D721Med (cell line): ENCODE measurements around the gene TMEM165.
"Not testable (repeated sequence)": the region's sequence is repeated elsewhere in the genome, so short reads cannot be mapped to it uniquely, and the experiment has no call there.

ENCODE experiments used
- DNase-seq: peaks from one replicate; pipeline ENCODE4 v3.0.0; 2011; ENCODE audit warnings: low spot score; ENCODE audit not compliant: insufficient read length
- FAIRE-seq: peaks from 2 replicates; lab custom pipeline; 2011; peaks lifted over from hg19 to GRCh38; lab: Jason Lieb, UNC
- TF ChIP-seq, protein P1 (sequence below): IDR thresholded peaks from 2 replicates; pipeline ENCODE4 v1.5.1; 2012; ENCODE audit warnings: mild to moderate bottlenecking, control low read depth; ENCODE audit not compliant: insufficient read depth; ENCODE audit errors: missing control alignments

TMEM165 gene

DNA sequence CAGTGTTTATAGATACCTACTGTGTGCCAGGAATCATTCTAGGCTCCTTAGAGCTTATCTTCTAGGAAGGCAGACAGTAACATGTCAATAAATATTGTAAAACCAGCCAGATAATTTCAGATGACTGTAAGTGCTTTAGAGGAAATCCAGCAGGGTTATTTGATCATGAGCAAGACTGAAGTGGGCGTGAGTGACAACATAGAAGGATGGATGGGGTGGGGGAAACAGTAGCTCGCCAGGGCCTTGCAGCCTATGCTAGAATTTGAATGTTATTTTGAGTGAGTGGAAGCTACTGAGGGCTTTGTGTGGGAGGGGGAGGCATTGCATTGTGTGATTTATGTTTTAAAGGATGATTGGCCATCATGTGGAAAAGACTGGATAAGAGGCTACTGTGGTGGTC lies 43.0 kb upstream of the TMEM165 start:
- FAIRE-seq = no peak
- TF ChIP-seq, protein P1, sequence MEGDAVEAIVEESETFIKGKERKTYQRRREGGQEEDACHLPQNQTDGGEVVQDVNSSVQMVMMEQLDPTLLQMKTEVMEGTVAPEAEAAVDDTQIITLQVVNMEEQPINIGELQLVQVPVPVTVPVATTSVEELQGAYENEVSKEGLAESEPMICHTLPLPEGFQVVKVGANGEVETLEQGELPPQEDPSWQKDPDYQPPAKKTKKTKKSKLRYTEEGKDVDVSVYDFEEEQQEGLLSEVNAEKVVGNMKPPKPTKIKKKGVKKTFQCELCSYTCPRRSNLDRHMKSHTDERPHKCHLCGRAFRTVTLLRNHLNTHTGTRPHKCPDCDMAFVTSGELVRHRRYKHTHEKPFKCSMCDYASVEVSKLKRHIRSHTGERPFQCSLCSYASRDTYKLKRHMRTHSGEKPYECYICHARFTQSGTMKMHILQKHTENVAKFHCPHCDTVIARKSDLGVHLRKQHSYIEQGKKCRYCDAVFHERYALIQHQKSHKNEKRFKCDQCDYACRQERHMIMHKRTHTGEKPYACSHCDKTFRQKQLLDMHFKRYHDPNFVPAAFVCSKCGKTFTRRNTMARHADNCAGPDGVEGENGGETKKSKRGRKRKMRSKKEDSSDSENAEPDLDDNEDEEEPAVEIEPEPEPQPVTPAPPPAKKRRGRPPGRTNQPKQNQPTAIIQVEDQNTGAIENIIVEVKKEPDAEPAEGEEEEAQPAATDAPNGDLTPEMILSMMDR = no peak
- DNase-seq = no peak

DNA sequence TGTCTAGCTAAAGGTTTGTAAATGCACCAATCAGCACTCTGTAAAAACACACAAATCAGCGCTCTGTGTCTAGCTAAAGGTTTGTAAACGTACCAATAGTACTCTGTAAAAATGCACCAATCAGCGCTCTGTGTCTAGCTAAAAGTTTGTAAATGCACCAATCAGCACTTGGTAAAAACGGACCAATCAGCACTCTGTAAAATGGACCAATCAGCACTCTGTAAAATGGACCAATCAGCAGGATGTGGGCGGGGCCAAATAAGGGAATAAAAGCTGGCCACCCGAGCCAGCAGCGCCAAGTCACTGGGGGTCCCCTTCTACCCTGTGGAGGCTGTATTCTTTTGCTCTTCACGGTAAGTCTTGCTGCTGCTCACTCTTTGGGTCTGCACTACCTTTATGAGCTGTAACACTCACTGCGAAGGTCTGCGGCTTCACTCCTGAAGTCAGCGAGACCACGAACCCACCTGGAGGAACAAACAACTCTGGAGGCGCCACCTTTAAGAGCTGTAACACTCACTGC lies 42.5 kb upstream of the TMEM165 start:
- not testable (repeated sequence) for FAIRE-seq, DNase-seq

DNA sequence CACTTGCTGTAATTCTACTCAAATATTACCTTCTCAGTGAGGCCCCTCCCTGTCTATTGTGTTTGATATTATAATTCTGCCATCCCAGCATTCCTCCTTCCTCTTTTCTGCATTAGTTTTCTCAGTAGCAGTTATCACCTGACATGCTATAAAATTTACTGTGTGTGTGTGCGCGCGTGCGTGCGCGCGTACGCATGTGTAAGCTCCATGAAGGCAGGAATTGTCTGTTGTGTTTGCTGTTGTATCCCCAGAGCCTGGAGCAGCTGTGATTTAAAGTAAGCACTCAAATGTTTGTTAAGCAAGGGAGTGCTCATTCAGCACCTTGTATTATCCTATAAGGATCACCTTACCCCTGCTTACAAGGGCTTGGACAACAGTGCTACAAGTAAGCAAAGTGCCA lies 41.1 kb upstream of the TMEM165 start:
- TF ChIP-seq, protein P1 = no peak
- FAIRE-seq (no peak), DNase-seq (no peak)

DNA sequence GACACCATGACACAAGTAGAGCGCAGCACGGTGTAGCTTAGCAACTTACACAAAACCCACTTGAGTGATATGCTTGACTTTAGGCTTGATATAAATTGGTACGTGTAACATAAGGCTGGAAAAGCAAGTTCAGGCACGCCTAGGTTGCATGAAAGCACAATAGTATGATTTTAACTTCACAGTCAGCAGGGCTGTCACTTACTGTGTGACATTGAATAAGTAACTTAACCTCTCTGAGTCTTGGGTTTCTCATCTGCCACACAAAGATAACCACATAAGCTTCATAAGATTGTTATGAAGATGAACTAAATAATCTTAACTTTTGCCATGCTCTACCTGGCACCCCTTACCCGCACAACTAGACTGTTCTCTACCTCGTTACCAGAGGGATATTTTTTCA lies 40.2 kb upstream of the TMEM165 start:
- TF ChIP-seq, protein P1 = no peak
- no peak for DNase-seq
- FAIRE-seq = no peak

DNA sequence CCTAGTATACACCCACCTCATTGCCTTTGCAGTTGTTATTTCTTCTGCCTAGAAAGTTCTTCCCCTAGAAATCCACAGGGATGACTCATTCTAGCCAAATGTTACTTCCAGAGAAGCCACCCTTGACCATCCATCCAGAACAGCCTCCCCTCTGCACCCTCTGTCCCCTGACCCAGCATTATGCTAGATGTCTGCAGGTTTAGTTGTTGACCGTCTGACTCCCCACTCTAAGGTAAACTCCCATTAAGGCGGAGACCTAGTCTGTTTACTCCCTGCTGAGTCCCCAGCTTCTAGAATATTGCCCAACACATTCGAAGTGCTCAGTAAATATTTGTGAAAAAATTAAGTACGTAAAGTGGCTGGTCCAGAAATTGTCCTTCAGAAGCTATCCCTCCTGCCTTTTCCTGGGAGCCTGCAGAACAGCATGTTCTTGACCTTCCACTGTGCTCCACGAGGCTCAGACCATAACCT lies 38.7 kb upstream of the TMEM165 start:
- TF ChIP-seq, protein P1 = no peak
- DNase-seq = no peak
- FAIRE-seq = no peak

DNA sequence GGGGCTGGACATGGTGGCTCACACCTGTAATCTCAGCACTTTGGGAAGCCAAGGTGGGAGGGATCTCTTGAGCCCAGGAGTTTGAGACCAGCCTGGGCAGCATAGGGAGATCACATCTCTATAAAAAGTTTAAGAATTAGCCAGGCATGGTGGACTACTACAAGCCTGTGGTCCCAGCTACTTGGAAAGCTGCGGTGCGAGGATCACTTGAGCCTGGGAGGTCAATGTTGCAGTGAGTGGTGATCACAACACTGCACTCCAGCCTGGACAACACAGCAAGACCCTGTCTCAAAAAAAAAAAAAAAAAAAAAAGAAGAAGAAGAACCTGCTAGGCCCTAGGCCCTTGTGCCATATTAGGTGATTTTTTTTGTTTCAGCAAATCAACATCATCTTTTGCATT lies 37.5 kb upstream of the TMEM165 start:
- TF ChIP-seq, protein P1 = no peak
- DNase-seq = no peak
- no peak for FAIRE-seq

DNA sequence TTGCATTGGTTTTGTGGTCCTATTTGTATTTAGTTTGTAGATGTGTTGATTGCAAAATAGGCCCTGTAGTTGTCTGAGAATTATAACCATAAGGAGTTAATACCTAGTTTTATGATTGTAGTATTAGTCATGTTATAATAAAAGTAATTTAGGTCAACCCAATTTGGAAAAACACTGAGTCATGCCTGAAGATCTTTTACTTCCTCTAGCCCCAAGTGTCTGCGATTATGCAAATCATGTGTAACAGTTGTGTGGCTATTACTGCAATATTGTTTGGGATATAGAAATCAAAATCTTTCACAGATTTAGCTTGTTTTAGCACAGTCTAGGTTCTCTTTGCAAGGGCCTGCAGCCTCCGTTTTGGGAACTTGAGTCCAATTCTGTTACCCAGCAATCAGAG lies 37.1 kb upstream of the TMEM165 start:
- DNase-seq (no peak), FAIRE-seq (no peak)
- TF ChIP-seq, protein P1 = no peak
